Measurements from ENCODE around the gene CGB2.

DNA sequence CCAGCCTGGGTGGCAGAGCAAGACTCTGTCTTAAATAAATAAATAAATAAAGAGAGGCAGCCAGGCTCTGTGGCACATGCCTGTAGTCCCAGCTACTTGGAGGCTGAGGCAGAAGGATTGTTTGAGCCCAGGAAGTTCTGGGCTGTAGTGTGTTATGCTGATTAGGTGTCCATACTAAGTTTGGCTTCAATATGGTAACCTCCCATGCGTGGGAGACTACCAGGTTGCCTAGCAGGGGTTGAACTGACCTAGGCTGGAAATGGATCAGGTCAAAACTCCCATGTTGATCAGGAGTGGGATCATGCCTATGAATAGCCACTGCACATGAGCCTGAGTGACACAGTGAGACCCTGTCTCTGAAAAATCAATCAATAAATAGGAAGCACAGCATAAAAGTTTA is 49.6 kb downstream of the CGB2 start:
- no peak for TF ChIP-seq GATA2 (IDR thresholded peaks at IDR 0.05; ENCODE audit: low read depth, low read length)
- no peak for TF ChIP-seq GATA3 (IDR thresholded peaks at IDR 0.05; ENCODE audit: low read depth, low read length)

Measured in SH-SY5Y (cell line).